Activated CD4-positive, alpha-beta T cell treated with anti-CD3 and anti-CD28 coated beads, Interleukin-2, Interleukin-6, amounts not matched to agents 100 ng/mL and 50 ng/mL, durations not matched to agents 16 hours and 8 hours (primary cell): ENCODE measurements around the gene EPOP.
"Not testable (repeated sequence)": the region's sequence is repeated elsewhere in the genome, so short reads cannot be mapped to it uniquely, and the experiment has no call there.

Experiments
- DNase-seq: peaks from one replicate; pipeline ENCODE4 v3.0.0-alpha.2; 2020

Gene EPOP

DNA sequence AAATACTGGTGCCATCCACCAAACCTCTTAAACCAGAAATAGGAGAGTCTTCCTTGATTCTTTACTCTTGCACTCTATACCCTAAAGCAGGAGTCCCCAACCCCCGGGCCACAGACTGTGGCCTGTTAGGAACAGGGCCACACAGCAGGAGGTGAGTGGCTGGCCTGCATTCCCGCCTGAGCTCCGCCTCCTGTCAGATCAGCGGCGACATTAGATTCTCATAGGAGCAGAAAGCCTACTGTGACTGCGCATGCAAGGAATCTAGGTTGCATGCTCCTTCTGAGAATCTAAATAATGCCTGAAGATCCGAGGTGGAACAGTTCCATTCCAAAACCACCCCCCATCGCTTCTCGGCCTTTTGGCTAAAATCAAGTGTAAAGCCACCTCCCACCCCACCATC lies 38.7 kb downstream of the EPOP start:
- no peak for DNase-seq

DNA sequence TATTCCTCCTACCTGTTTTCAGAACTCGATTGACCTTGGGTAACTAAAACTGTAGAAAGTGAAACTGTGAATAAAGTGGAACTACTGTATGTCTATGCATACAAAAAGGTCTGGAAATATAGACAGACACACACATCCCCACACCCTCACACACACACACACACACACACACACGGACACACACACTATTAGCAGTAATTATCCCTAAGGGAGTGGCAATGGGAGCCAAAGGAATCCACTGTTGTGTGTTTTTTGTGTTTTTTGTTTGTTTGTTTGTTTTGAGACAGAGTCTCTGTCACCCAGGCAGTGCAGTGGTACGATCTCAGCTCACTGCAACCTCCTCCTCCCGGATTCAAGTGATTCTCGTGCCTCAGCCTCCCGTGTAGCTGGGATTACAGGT lies 42.4 kb downstream of the EPOP start:
- no peak for DNase-seq

DNA sequence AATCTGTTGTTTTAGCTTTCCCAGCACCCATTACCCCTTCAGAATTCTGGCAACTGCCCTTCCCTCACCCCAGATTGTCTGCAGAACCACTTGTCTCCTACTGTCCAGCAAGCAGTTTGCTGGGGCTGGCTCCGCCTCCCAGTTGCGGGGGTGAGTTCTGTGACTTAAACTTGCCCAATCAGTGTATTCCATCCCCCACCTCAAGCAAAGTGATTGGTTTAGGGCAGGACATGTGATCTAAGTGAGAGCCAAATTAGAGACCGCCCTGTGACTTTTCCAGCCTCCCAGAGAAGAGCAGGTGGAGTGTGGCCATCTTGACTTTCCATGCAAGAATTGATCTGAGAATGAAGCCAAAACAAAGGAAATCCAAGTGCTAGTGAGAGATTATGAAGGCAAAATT lies 46.3 kb downstream of the EPOP start:
- no peak for DNase-seq

- DNase-seq: no peak
These were observed 46.8 kb downstream of the EPOP start for GRCh38 chr17:38627957-38628356.

- DNase-seq: not testable (repeated sequence)
These were observed 48.0 kb downstream of the EPOP start for GRCh38 chr17:38626606-38627226.

GRCh38 chr17:38625482-38625881 lies 49.3 kb downstream of the EPOP start:
- DNase-seq: no peak

DNA sequence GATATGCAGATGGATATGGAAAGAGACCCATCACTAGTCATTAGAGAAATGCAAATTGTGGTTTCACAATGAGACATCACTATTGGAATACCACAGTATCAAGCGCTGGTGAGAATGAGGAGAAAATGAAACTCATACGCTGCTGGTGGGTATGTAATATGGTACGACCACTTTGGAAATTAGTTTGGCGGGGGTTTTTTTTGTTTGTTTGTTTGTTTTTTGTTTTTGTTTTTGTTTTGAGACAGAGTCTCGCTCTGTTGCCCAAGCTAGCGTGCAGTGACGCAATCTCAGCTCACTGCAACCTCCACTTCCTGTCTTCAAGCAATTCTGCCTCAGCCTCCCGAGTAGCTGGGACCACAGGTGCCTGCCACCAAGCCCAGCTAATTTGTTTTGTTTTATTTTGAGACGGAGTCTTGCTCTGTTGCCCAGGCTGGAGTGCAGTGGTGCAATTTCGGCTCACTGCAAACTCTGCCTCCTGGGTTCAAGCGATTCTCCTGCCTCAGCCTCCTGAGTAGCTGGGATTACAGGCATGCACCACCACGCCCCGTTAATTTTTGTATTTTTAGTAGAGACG lies 49.9 kb downstream of the EPOP start:
- peak; percentile 35 for DNase-seq
